Measurements from ENCODE around the gene GALNT10.

The GALNT10 gene

GRCh38 chr5:154418344-154418820 is 227.8 kb downstream of the GALNT10 start:
- DNase-seq: no peak

- DNase-seq: no peak
Measured at GRCh38 chr5:154419236-154419635, 228.7 kb downstream of the GALNT10 start.

GRCh38 chr5:154421868-154422267 is 231.3 kb downstream of the GALNT10 start:
- no peak for DNase-seq

GRCh38 chr5:154422298-154422697 is 231.8 kb downstream of the GALNT10 start:
- DNase-seq: no peak

GRCh38 chr5:154428208-154428607 is 237.7 kb downstream of the GALNT10 start:
- DNase-seq: no peak

- DNase-seq: no peak
Measured at GRCh38 chr5:154429341-154429740, 238.8 kb downstream of the GALNT10 start.

GRCh38 chr5:154430466-154430865 is 239.9 kb downstream of the GALNT10 start:
- no peak for DNase-seq

GRCh38 chr5:154430961-154431630 is 240.6 kb downstream of the GALNT10 start:
- DNase-seq: no peak

GRCh38 chr5:154435226-154435625 is 244.7 kb downstream of the GALNT10 start:
- no peak for DNase-seq

- DNase-seq: no peak
Measured at GRCh38 chr5:154437281-154437965, 246.9 kb downstream of the GALNT10 start.

GRCh38 chr5:154440540-154440939 is 250.0 kb downstream of the GALNT10 start:
- no peak for DNase-seq

- DNase-seq: no peak
Measured at GRCh38 chr5:154442801-154443200, 252.3 kb downstream of the GALNT10 start.

- no peak for DNase-seq
Measured at GRCh38 chr5:154444556-154445421, 254.3 kb downstream of the GALNT10 start.

- peak; percentile 94 for DNase-seq
Measured at GRCh38 chr5:154445422-154446194, 255.1 kb downstream of the GALNT10 start, which contains the start of gene SAP30L. Gene SAP30L (plus strand): TSS chr5:154445997. CDS start chr5:154446605, 608 bp downstream.

- DNase-seq: peak; percentile 7
Measured at GRCh38 chr5:154446195-154447088, 255.9 kb downstream of the GALNT10 start.

- no peak for DNase-seq
Measured at GRCh38 chr5:154447089-154447725, 256.7 kb downstream of the GALNT10 start.

- DNase-seq: no peak
Measured at GRCh38 chr5:154449786-154450185, 259.3 kb downstream of the GALNT10 start.

GRCh38 chr5:154451957-154452356 is 261.4 kb downstream of the GALNT10 start:
- DNase-seq: no peak

GRCh38 chr5:154455585-154455984 is 265.1 kb downstream of the GALNT10 start:
- DNase-seq: no peak

GRCh38 chr5:154456540-154456939 is 266.0 kb downstream of the GALNT10 start:
- no peak for DNase-seq

- DNase-seq: no peak
Measured at GRCh38 chr5:154459015-154459414, 268.5 kb downstream of the GALNT10 start.

Data from CD4-positive, alpha-beta T cell treated with Interferon gamma for 1 hour (primary cell).